Measurements from ENCODE around the gene SETDB1.

SETDB1 gene

DNA sequence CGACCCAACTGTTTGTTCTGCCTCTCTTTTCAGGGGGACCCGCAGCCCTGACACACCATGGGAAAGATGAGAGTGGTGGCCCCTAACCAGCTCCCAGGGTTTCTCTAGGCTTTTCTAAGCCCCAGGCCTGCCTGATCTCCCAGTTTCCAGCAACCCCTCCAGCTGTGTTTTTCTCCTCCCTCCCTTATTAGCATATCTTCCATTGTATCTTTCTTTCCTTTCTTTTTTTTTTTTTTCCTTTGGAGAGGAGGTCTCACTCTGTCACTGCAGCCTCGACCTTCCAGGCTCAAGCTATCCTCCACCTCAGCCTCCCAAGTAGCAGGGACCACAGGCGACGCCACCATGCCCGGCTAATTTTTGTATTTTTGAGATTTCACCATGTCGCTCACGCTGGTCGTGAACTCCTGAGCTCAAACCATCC is 50.2 kb downstream of the SETDB1 start:
- no peak for DNase-seq (ENCODE audit: low read depth in 2 of 2)

DNA sequence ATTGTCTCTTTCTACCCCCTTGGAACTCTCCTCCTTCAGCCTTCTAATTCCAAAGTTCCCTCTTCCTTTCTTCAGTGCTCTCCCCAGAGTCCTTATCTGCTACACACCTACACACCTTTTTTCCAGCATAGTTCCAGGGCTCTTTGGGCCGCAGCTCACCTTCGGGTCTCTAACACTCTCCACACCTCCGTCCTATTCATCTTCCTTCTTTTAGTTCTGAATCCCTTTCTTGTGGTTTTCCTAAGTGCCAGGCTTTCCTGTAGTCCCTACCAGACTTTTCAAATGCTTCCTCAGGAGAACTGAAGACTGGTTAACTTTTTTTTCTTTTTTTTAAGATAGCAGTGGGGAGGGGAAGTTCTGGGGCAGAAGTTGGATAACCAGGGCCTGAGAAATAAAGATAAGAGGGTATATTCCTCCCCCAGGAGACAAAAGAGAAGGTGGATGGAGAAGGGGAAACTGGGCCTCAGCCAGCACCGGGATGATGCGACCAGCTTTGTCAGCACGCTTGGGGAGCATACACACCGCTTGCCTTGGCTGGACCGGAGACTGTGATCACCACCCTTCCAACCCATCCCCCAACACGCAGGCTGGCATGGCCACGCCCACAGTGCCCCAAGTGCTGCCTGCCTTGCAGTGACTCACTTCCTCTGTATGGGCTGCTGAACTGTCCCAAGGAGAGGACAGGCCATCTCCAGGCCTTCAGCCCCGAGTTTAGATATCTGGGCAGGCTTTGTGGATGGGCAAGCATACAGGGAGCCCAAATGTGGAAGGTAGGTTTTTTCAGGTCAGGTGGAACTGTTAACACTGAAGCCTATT is 50.9 kb downstream of the SETDB1 start:
- DNase-seq (ENCODE audit: low read depth in 2 of 2), result peak; percentile 45 to 66

DNA sequence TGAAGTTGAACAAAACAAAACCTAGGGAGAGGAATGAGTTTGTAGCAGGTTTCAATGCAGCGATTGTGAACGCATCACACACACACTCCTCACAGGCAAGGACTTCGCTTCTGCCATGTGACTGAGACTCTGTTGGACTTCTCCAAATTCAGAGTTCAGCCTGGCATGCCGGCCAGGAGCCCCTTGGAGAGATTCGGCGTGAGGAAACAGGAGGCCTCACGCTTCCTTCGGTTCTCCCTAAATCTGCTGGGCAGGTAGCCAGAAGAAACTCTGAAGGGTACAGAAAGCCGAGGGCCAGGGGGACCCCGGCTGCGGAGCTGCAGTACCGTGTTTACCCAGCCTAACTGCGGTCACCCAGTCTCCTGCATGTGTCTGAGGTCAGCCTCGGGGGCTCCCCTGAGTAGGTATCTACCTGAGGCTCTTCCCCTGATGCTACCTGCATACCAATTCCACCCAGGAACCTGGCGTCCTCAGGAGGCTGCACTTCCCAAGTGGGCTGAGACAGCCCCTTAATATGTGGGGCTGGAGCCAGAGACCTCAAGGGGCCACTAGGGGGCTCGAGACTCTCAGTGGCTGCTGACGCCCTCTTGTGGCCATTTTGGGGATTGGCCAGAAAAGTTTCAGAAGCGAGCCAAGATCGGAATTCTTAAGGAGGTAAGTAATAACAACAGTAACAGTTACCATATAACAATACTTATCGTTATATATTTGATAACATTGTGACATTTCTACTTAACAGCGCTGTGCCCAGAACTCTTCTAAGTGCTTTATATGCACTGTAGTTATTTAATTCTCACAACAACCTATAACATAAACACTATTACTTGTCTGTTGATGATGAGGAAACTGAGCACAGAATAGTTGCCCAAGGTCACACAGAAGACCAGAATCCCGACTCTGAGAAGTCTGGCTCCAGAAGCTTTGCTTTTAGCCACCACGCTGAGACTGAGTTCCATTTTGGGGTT is 53.2 kb downstream of the SETDB1 start:
- peak; percentile 86 for DNase-seq (ENCODE audit: low read depth in 2 of 2)

DNA sequence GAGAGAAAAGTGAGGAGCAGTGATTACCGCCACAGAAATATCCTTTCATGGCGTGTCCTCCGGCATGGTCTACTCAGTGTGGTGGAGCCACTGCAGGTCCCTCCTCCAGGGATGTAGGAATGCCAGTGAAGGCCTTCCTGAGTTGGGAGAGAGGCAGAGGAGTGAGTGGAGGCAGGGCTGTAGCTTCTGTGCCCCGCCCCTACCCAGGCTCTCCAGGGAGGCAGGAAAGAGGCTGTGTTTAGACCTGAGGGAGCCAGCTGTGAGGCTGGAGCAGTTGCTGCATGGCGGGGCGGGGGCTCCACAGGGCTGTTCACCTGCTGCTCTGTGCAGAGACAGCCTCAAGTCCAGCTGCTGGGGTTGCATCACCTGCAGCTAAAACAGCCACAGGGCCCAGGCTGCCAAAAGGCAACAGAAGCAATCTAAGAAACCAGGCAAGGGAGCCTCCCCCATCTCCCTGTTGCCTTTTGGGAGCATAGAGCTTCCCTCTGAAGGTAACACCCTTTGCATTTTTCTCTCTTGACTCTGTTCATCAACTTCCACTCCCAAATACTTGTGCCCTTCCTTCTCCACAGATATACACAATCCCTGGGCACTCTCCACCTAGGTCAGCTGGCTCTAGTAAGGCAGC is 55.1 kb downstream of the SETDB1 start:
- no peak for DNase-seq (ENCODE audit: low read depth in 2 of 2)

DNA sequence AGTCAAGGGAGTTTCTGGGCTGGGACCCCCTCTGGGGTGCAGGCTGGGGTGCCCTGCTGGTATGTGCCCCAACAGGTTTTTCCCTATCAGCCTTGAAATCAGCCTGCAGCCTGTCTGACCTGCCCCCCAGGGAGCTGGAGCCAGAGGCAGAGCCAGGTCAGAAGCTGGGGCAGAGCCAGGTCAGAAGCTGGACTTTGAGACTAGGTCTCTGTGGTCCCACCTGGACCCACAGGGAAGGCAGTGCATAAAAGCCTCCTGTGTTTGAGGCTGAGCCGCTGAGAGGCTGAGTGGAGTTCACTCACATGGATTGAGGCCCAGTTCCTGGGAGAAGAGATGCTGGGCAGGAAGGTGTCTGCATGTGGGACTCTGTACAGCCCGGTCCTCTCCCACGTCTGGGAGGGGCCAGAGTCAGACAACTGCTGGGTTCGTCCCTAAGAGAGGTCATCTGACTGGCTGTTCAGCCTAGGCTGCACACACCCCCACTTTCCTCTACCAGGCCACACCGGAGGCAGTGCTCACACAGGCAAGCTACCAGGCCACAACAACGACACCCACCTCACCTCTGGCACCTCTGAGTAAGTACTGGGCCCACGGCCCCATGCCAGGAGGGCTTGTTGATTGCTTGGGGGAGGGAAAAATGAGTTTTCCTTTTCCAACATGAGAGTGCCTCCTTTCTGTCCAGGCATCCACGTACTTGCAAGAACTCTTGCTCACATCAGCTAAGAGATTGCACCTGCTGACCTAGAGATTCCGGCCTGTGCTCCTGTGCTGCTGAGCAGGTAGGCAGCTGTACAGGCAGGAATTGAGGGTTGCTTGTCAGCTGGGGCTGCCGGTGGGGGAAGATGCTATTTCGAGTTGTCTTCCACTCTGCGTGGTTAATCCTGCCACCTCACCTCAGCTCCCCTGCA is 55.9 kb downstream of the SETDB1 start, which contains the start of gene ANXA9:
Gene ANXA9 (plus strand): TSS at position 488 of the 908 bp plus-strand sequence. CDS start 814 bp downstream, outside the sequence.
- no peak for DNase-seq (ENCODE audit: low read depth in 2 of 2)

DNA sequence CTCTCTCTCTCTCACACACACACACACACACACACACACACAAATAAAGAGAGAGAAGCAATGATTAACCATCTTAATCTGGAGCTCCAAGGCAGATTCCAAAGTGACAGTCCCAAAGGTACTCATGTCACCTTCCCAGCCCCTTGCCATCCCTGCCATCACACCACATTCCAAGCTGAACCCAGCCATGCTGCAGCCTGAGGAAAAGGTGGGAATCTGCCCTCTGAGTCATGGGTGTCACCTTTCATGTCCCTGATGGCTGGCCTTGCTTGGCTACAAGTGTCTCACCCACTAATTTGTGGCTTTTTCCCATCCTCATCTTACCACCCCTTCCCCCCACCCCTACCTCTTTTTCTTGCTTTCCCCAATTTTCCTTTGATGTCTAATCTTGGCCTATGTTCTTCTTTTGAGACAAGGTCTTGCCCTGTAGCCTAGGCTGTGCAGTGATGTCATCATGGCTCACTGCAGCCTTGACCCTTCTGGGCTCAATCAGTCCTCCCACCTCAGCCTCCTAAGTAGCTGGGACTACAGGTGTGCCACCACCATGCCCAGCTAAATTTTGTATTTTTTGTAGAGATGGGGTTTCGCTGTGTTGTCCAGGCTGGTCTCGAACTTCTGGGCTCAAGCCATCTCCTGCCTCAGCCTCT is 59.1 kb downstream of the SETDB1 start:
- DNase-seq (ENCODE audit: low read depth in 2 of 2), result no peak

DNA sequence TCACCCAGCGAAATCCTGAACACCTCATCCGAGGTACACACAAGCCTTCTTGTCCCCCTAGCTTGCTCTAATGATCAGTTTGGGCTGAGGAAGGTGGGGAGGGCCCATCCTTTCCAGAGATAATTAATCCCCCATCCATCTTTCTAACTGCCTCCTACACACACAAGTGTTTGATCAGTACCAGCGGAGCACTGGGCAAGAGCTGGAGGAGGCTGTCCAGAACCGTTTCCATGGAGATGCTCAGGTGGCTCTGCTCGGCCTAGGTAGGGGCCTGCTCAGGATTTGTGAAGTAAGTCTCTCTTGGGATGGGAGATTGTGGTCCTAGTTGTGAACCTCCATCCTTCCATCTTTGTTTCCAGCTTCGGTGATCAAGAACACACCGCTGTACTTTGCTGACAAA is 61.8 kb downstream of the SETDB1 start:
- DNase-seq (ENCODE audit: low read depth in 2 of 2), result no peak

DNA sequence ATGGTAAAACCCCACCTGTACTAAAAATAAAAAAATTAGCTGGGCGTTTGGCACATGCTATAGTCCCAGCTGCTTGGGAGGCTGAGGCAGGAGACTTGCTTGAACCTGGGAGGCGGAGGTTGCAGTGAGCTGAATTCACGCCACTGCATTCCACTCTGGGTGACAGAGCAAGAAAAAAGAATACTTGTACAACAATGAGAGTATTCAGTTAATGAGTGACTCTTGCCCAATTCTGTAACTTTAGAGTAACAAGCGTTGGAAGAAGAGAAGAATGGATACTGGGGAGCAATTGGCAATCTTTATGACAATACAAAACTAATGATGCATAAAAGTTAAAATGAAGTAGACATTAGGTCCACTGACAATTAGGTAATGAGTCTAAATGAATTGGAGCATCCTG is 66.5 kb downstream of the SETDB1 start:
- no peak for DNase-seq (ENCODE audit: low read depth in 2 of 2)

DNA sequence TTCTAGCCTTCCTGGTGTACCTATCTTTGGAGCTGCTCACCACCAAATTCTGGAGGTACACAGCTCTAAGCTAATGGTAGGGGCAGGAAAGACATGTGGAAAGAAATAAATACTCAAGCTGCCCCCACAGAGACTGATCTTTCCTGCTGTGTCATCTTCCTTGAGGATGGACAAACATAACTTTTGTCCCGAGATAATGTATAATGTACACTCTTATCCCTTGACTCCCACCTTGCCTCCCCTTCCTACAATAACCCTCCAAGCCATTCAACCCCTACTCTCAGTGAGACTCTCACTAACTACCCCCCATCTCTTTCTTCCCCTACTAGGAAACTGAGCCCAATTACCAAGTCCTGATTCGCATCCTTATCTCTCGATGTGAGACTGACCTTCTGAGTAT is 68.1 kb downstream of the SETDB1 start:
- DNase-seq (ENCODE audit: low read depth in 2 of 2), result no peak

DNA sequence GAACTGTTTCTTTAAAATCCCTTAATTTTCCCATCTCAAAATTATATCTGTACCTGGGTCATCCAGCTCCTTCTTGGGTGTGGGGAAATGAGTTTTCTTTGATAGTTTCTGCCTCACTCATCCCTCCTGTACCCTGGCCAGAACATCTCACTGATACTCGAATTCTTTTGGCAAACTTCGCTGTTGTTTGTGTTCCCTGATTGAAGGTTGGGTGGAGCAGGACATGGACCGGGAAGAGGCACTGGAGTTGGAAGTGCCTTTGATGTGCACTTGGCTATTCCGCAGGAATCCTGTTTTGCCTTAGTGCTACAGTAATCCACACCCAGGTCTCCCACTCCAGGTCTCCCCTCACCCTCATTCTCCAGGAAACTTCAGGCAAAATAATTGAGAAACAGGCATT is 69.3 kb downstream of the SETDB1 start:
- no peak for DNase-seq (ENCODE audit: low read depth in 2 of 2)

DNA sequence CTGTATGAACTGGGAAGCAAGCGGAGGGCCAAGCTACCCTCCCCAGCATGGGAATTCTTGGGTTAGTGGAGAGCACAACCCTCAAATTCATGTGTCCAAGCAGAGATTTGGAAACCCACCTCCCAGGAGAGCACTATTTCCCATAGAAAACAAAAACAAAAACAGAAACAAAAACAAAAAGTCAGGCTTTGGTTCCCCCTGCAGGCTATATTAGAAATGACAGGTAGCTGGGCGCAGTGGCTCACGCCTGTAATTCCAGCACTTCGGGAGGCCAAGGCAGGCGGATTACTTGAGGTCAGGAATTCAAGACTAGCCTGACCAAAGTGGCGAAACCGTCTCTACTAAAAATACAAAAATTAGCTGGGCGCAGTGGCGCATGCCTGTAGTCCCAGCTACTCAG is 69.7 kb downstream of the SETDB1 start:
- no peak for DNase-seq (ENCODE audit: low read depth in 2 of 2)

DNA sequence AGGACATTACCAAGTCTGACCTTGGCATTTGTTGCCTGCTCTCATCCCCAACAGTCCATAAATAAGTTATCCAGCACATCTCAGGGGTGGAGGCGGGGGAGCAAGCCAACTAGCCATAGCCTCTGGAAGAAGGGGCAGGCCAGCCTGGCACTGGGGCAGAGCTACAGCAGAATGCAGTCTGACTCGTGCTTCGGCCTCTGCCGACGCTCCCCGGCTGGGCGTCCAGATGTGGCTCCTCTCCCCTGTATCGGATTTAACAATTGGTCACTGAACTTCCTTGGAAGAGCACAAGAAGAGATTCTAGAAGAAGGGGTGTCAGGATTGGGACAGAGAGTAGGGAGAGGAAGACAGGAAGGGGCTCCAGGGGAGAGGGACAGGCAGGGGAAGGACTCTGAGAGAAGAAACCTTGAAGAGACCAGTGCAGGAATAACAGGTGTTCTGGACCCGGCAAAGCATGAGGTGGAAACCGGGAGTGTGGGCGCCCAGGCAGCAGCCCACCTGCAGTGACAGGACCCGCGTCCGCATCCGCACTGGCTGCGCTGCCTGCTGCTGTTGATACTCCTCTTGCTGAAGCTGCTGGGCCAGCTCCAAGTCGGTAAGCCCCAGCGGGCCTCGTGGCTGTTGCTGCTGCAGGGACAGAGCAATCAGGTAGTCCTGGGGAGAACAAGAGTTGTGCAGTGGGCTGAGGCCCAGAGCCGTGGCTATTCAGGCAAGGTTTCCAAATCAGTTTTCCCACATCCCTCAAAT is 71.1 kb downstream of the SETDB1 start:
- DNase-seq (ENCODE audit: low read depth in 2 of 2), result no peak

DNA sequence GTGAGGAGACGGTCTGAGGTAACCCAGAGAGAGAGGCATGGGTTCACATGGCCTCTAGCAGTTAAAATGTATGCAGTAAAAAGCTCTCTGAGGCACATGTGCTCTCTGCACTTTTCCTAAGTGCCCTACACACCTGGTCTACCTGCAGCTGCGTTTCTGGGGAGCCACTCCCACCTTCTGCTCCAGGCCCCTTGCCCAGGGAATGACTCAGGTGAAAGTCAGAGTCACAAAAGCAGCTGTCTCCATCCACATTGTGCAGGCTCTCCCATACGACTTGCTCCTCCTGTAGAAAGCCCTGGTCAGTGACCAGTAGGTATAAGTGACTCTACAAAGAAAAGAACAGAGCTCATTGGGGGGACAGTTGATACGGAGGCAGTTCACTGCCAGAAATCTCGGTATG is 71.8 kb downstream of the SETDB1 start:
- DNase-seq (ENCODE audit: low read depth in 2 of 2), result no peak

DNA sequence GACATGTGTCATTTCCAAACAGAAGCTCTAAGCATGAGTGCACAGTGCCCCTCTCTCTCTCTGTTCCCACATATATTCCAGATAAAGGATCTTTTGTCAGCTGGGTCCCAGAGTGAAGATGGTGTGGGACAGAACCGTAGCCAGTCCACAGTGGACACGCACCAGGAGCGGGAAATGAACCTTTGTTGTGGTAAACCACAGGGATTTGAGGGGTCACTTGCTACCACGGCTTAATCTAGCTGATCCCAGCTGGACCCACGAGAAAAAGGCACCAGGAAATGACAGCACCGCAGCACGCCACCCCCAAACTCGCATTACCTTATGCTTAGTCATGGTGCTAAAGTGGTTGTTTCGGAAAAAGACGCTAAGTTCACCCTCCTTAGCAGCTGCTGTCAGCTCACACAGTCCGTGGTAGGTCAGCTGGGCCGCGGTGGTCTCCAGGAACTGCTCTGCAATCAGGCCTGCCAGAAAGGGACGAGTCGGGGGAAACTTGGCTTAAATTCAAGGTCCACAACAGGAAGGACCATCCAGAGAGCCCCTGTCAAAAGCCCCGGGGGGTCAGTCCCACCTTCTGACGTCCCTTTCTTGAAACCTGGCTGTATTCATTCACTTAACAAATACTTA is 73.0 kb downstream of the SETDB1 start:
- DNase-seq (ENCODE audit: low read depth in 2 of 2), result no peak

DNA sequence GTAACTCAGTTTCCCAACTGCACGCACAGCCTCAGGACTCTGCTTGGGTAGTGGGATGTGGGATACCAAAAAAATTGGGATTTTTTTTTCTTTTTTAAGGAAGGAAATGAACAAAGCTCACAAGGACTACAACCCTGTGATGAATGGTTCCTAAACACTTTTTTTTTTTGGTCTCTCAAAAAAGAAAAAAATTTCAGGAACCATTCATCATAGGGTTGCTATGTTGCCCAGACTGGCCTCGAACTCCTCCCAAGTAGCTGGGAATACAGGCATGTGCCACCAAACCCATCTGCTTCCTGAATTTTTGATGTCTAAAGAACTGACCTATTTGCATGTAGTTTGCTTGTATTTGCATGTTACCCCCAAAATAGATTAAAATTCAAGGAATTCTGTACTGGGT is 73.8 kb downstream of the SETDB1 start:
- no peak for DNase-seq (ENCODE audit: low read depth in 2 of 2)

DNA sequence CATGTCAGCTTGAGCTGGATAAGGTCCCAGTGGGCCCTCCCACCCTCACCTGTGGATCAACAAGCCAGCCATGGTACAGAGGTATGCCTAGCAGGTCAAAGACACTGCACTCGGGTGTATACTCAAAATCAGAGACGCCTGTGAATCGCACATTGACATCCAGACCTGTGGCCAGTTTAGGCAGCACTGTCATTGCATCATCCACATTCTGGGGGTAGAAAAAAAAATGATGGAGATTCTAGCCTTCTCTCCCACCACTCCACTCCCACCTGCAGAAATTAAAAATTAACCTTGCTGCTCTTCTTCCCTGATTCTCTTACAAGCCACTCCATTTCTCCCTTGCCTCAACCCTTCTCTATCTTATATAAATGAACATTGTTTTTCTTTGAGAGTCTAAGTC is 74.2 kb downstream of the SETDB1 start:
- no peak for DNase-seq (ENCODE audit: low read depth in 2 of 2)

DNA sequence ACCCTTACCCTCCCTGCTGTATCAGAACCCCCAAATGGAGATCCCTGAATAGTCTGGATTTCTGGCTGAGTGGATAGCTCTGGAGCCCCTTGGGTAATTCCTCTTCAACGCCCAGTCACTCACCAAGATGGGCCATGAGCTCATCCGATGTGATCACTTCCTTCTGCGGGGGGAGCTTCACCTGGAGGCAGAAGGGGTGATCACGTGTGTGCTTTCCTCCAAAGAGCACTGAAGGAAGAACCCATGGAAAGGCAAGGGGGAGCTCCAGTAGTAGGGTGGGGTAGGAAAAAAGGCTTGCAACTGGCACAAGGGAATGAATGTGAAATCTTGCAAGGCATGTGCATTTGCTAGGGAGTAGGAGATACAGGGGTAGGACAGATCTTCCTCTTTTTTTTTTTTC is 75.4 kb downstream of the SETDB1 start:
- DNase-seq (ENCODE audit: low read depth in 2 of 2), result no peak

DNA sequence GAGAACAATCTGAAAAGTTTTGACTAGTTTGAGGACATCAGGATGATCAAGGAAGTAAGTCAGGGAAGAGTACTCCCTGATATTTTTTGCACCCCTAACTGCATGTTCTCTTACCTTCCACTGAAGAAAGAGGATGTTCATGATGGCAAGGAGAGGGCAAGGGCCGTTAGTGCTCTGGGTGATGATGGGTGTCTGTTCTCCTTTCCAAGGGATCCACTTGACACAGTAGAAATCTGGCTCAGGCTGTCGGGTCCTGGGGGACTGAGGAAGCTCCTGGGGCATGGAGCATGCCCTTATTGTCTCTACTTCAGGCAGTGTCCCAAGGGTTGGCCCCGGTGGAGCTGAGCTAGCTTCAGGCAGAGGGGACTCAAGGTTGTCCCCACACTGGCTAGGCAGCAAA is 75.9 kb downstream of the SETDB1 start:
- DNase-seq (ENCODE audit: low read depth in 2 of 2), result no peak

DNA sequence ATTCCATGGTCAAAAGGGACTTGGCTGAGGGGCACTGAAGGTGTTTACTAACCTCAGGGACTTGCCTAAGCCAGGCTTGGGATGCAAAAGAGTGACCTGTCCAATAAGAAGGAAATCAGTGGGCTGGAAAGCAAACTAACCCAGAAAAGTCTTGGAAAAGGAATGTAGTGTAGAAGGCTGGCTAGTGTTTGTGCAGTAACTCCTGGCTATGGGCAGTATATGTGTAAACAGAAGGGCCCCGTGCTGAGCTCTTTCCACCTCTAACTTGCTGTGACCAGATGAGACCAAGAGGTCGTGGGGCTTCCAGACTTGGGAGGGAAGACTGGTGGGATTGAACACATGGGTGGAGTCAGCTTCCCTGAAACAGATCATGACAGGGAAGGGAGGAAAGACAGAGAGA is 76.4 kb downstream of the SETDB1 start:
- DNase-seq (ENCODE audit: low read depth in 2 of 2), result no peak

DNA sequence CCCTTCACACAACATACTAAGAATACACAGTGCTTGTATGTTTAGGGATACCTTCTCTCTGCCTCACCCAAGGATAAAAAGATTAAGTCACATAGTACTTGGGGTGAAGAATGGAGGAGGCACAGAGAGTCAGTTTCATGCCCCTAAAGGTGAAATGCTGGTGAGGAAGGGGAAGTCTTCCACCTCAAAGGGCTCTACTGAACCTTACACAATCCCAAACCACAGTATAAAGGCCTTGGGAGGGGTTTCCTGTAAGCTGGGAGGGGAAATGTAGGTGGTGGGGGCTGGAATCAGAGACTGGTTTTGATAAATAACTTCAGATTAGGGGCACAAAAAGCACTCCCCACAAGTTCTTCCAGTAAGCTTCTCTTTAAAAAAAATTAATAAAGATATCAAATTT is 77.0 kb downstream of the SETDB1 start:
- no peak for DNase-seq (ENCODE audit: low read depth in 2 of 2)
